ENCODE results near the gene LCN2.

DNA sequence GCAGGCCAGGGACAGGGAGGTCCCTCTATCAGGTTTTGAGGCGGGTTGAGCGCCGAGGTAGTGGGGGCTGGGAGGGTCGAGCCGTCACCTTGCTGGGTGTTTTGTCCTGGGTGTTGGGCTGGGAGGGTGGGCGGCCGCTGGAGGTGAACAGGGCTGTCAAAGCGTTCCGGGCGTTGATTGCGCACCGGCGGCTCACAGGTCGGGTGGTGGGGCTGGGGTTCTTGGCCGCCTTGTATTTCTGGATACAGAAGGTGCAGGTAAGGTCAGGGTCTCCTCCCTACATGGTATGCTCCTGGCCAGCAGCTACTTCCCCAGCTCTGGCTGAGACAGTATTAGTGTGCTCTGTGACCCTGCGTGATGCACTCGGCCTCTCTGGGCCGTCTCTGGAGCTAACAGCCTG is 16.9 kb downstream of the LCN2 start:
- TF ChIP-seq, protein P1, sequence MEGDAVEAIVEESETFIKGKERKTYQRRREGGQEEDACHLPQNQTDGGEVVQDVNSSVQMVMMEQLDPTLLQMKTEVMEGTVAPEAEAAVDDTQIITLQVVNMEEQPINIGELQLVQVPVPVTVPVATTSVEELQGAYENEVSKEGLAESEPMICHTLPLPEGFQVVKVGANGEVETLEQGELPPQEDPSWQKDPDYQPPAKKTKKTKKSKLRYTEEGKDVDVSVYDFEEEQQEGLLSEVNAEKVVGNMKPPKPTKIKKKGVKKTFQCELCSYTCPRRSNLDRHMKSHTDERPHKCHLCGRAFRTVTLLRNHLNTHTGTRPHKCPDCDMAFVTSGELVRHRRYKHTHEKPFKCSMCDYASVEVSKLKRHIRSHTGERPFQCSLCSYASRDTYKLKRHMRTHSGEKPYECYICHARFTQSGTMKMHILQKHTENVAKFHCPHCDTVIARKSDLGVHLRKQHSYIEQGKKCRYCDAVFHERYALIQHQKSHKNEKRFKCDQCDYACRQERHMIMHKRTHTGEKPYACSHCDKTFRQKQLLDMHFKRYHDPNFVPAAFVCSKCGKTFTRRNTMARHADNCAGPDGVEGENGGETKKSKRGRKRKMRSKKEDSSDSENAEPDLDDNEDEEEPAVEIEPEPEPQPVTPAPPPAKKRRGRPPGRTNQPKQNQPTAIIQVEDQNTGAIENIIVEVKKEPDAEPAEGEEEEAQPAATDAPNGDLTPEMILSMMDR (IDR thresholded peaks at IDR 0.05), result no peak
- no peak for TF ChIP-seq ZFX (IDR thresholded peaks at IDR 0.05; ENCODE audit: borderline replicate concordance)

Measured in 22Rv1 (cell line).